ENCODE results near the gene KRTAP5-3. TPM values are rescaled to one million over a fixed set of nuclear protein-coding genes. Genes with fewer than 3 reads are reported as not detected.

KRTAP5-3 gene
- total and polyA plus RNA-seq, 2 experiments from 2014 or later: not detected

DNA sequence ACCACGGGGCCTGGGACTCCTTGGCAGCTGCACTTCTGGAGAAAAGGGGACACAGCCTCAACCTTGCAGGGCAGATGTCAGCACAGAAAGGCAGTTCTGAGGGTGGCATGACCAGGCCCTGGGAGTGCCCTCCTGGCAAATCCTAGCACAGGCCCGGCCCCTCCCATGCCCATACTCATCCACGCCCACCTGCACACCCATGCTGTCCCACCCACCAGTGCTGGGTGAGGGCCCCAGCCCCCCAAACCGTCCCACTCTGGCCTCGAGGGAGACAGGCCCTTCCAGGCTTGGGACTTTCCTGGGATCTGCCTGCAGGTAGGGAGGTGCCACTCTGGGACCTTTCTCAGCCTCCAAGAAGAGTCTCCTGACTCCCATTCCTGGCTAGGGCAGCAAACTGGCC is 46.3 kb downstream of the KRTAP5-3 start:
- H3K9me3 ChIP-seq (ENCODE audit: low read depth): no peaks in the 10 kb centered on the region
- no peak overlapping the region for H3K27ac ChIP-seq
- no peak overlapping the region for H3K4me2 ChIP-seq
- peaks cover 9% of the 10 kb centered on the region for H4K20me1 ChIP-seq (ENCODE audit: insufficient read depth, poor library complexity, severe bottlenecking)
- H3K4me3 ChIP-seq: no peak overlapping the region
- WGBS (ENCODE audit: low lambda C conversion rate, missing lambda C conversion rate): 93% methylated on average over 4 of the region's 5 CpGs
- no peaks in the 10 kb centered on the region for H3K36me3 ChIP-seq (replicated peaks; ENCODE audit: insufficient read depth, low read depth)
- DNase-seq (ENCODE audit: low spot score): no peak
- no peaks in the 10 kb centered on the region for H3K79me2 ChIP-seq
- TF ChIP-seq, protein P1, sequence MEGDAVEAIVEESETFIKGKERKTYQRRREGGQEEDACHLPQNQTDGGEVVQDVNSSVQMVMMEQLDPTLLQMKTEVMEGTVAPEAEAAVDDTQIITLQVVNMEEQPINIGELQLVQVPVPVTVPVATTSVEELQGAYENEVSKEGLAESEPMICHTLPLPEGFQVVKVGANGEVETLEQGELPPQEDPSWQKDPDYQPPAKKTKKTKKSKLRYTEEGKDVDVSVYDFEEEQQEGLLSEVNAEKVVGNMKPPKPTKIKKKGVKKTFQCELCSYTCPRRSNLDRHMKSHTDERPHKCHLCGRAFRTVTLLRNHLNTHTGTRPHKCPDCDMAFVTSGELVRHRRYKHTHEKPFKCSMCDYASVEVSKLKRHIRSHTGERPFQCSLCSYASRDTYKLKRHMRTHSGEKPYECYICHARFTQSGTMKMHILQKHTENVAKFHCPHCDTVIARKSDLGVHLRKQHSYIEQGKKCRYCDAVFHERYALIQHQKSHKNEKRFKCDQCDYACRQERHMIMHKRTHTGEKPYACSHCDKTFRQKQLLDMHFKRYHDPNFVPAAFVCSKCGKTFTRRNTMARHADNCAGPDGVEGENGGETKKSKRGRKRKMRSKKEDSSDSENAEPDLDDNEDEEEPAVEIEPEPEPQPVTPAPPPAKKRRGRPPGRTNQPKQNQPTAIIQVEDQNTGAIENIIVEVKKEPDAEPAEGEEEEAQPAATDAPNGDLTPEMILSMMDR (IDR thresholded peaks at IDR 0.05; ENCODE audit: poor library complexity): no peak
- no peak for TF ChIP-seq EZH2phosphoT487 (IDR thresholded peaks at IDR 0.05; ENCODE audit: low read depth, severe bottlenecking, unreplicated experiment)
- no peak for TF ChIP-seq EZH2 (IDR thresholded peaks at IDR 0.05; ENCODE audit: borderline replicate concordance)
- H3K4me1 ChIP-seq (ENCODE audit: insufficient read depth): peaks cover 24% of the 10 kb centered on the region
- H2AFZ ChIP-seq: no peak overlapping the region
- no peaks in the 10 kb centered on the region for H3K9me2 ChIP-seq (replicated peaks; ENCODE audit: insufficient read depth)
- H3K27me3 ChIP-seq: no peaks in the 10 kb centered on the region

DNA sequence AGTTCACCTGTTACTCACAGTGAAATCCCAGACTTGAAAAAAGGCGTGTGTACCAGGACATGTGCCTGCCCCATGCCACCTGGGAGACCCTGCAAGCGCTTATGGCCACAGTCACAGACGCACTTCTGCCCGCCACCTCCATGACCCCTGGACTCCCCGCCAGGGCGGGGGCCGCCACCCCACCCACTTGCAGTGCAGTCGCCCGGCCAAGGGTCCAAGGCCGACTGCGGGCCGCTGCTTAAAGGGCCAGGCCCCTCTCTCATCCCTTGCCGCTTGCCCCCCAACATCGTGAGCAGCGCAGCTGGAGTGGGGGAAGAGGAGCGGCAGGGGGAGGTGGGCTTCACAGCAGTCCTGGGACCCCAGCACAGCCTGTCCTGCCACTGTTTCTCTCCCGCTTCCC is 47.0 kb downstream of the KRTAP5-3 start:
- H3K9me2 ChIP-seq (replicated peaks; ENCODE audit: insufficient read depth): no peaks in the 10 kb centered on the region
- H4K20me1 ChIP-seq (ENCODE audit: insufficient read depth, poor library complexity, severe bottlenecking): peaks cover 5% of the 10 kb centered on the region
- no peaks in the 10 kb centered on the region for H3K36me3 ChIP-seq (replicated peaks; ENCODE audit: insufficient read depth, low read depth)
- H3K27me3 ChIP-seq: no peaks in the 10 kb centered on the region
- no peaks in the 10 kb centered on the region for H3K79me2 ChIP-seq
- no peaks in the 10 kb centered on the region for H3K9me3 ChIP-seq (ENCODE audit: low read depth)
- TF ChIP-seq EZH2 (IDR thresholded peaks at IDR 0.05; ENCODE audit: borderline replicate concordance) (no peak), EZH2phosphoT487 (IDR thresholded peaks at IDR 0.05; ENCODE audit: low read depth, severe bottlenecking, unreplicated experiment) (no peak)
- TF ChIP-seq, protein P1 (IDR thresholded peaks at IDR 0.05; ENCODE audit: poor library complexity): no peak
- DNase-seq (ENCODE audit: low spot score): no peak
- H2AFZ ChIP-seq: no peak overlapping the region
- H3K4me3 ChIP-seq: no peak overlapping the region
- H3K27ac ChIP-seq: no peak overlapping the region
- 95% methylated on average over 17 of the region's 17 CpGs for WGBS (ENCODE audit: low lambda C conversion rate, missing lambda C conversion rate)
- no peak overlapping the region for H3K4me2 ChIP-seq
- peaks cover 24% of the 10 kb centered on the region for H3K4me1 ChIP-seq (ENCODE audit: insufficient read depth)

DNA sequence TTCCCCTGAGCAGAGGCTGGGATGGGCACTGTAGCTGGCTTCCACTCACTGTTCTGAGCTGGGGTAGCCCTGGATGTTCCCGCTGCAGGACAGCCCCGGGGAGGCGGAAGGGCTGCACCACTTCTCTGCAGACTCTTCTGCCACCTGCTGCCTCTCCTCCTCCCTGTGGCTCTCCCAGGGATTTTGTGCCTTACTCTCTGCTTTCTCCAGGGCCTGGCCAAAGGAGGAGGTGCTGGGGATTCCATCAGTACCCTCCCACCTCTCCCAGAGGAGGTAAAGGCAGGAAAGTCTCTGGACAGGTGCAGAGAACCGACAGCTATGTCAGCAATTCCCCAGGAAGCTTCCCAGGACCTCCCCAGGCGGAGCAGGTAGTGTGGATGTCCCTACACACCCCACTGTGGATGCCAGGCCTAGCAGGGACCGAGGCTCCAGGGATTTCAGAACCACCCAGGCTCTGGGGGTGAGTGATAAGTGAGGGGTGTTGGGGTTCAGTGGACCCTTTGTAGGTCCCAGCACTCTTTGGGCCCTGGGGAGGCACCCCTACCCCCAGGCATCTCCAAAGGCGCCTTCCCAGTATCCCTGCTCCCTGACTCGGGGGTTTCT is 47.5 kb downstream of the KRTAP5-3 start:
- no peaks in the 10 kb centered on the region for H3K36me3 ChIP-seq (replicated peaks; ENCODE audit: insufficient read depth, low read depth)
- H3K27me3 ChIP-seq: no peaks in the 10 kb centered on the region
- TF ChIP-seq EZH2 (IDR thresholded peaks at IDR 0.05; ENCODE audit: borderline replicate concordance): no peak
- no peak for TF ChIP-seq EZH2phosphoT487 (IDR thresholded peaks at IDR 0.05; ENCODE audit: low read depth, severe bottlenecking, unreplicated experiment)
- TF ChIP-seq, protein P1 (IDR thresholded peaks at IDR 0.05; ENCODE audit: poor library complexity): no peak
- 91% methylated on average over 8 of the region's 8 CpGs for WGBS (ENCODE audit: low lambda C conversion rate, missing lambda C conversion rate)
- peaks cover 26% of the 10 kb centered on the region for H3K4me1 ChIP-seq (ENCODE audit: insufficient read depth)
- no peaks in the 10 kb centered on the region for H3K79me2 ChIP-seq
- no peaks in the 10 kb centered on the region for H3K9me3 ChIP-seq (ENCODE audit: low read depth)
- no peak overlapping the region for H3K4me2 ChIP-seq
- H3K27ac ChIP-seq: no peak overlapping the region
- no peak overlapping the region for H3K4me3 ChIP-seq
- peaks cover 4% of the 10 kb centered on the region for H4K20me1 ChIP-seq (ENCODE audit: insufficient read depth, poor library complexity, severe bottlenecking)
- no peak for DNase-seq (ENCODE audit: low spot score)
- H2AFZ ChIP-seq: no peak overlapping the region
- no peaks in the 10 kb centered on the region for H3K9me2 ChIP-seq (replicated peaks; ENCODE audit: insufficient read depth)

Data from hepatocyte (in vitro differentiated cells).